HCT116 (cell line): ENCODE data around the gene EPHA8.

Experiments used
- CEBPB ChIP-seq: IDR thresholded peaks from 2 replicates; pipeline ENCODE4 v1.6.1; 2012; ENCODE audit warnings: low read depth
- CTCF ChIP-seq, 3 experiments: fragments of 200-600 bp in 1 of 3; sonication (generic) in 1 of 3; IDR thresholded peaks in 2 of 3; conservative IDR thresholded peaks in 1 of 3; 2 replicates each; pipeline ENCODE4 v1.5.1; 2012 to 2017; ENCODE audit warnings: low read depth in 2 of 3, low read length in 2 of 3, antibody characterized with exemption in 1 of 3, borderline replicate concordance in 1 of 3, control low read depth in 1 of 3, mild to moderate bottlenecking in 1 of 3, mixed read lengths in 1 of 3, mixed run types in 1 of 3, moderate library complexity in 1 of 3; ENCODE audit not compliant: insufficient read depth in 1 of 3
- EZH2phosphoT487 ChIP-seq: fragments of 200-600 bp; IDR thresholded peaks from 2 replicates; pipeline ENCODE4 v1.6.1; 2018; ENCODE audit warnings: antibody characterized with exemption, borderline replicate concordance
- JUND ChIP-seq: IDR thresholded peaks from 2 replicates; pipeline ENCODE4 v1.6.1; 2012
- REST ChIP-seq: IDR thresholded peaks from 2 replicates; pipeline ENCODE4 v1.6.1; 2012; ENCODE audit warnings: low read depth
- YY1 ChIP-seq: IDR thresholded peaks from 2 replicates; pipeline ENCODE4 v1.6.1; 2011; ENCODE audit warnings: low read length, low read depth, moderate library complexity, mild to moderate bottlenecking; ENCODE audit not compliant: insufficient replicate concordance; ENCODE audit errors: extremely low read depth
- TF ChIP-seq, protein P1 (sequence below): IDR thresholded peaks from 2 replicates; pipeline ENCODE4 v1.6.1; 2012

DNA sequence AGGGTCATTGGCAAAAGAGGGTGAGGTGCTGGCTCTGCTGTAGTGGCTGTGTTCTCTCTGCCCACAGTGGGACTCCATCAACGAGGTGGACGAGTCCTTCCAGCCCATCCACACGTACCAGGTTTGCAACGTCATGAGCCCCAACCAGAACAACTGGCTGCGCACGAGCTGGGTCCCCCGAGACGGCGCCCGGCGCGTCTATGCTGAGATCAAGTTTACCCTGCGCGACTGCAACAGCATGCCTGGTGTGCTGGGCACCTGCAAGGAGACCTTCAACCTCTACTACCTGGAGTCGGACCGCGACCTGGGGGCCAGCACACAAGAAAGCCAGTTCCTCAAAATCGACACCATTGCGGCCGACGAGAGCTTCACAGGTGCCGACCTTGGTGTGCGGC, 12.9 kb downstream of the EPHA8 start:
- TF ChIP-seq CTCF (IDR thresholded peaks at IDR 0.05 in 2 of 3, conservative IDR thresholded peaks at IDR 0.05 in 1 of 3; ENCODE audit: borderline replicate concordance in 1 of 3, insufficient read depth in 1 of 3, low read depth in 2 of 3, low read length in 2 of 3) = no peak
- TF ChIP-seq, protein P1, sequence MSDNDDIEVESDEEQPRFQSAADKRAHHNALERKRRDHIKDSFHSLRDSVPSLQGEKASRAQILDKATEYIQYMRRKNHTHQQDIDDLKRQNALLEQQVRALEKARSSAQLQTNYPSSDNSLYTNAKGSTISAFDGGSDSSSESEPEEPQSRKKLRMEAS = no peak
- no peak for TF ChIP-seq JUND
- no peak for TF ChIP-seq YY1
- TF ChIP-seq EZH2phosphoT487 = no peak
- TF ChIP-seq CEBPB = no peak
- TF ChIP-seq REST = no peak
